Measurements from ENCODE around the gene CHST11.

- TF ChIP-seq CTCF (IDR thresholded peaks at IDR 0.05 in 2 of 3, conservative IDR thresholded peaks at IDR 0.05 in 1 of 3; ENCODE audit: control insufficient read depth in 2 of 3, extremely low read depth in 1 of 3, insufficient read depth in 1 of 3, low read depth in 3 of 3, low read length in 3 of 3) (no peak), IRF3 (IDR thresholded peaks at IDR 0.05) (no peak), SIN3A (IDR thresholded peaks at IDR 0.05; ENCODE audit: low read depth, low read length) (no peak)
Observed at GRCh38 chr12:104576187-104576778, 119.5 kb downstream of the CHST11 start.
